Heart right ventricle (tissue), 16 donors: ENCODE results near the gene CLTCL1. TPM values are rescaled to one million over a fixed set of nuclear protein-coding genes. Genes with fewer than 3 reads are reported as not detected.
A peak's percentile ranks its signal among the peaks of the same experiment; 100 is the strongest.

ENCODE experiments used
- ATAC-seq, 8 donors: fragments of 200-7000 bp; cut with Tn5 transposase; one replicate each; pipeline ENCODE4 v1.9.1; 2020; ENCODE audit warnings: mild to moderate bottlenecking in 8 of 8, moderate library complexity in 8 of 8, moderate number of reproducible peaks in 1 of 8
- DNase-seq, 2 donors: peaks; one replicate each; pipeline ENCODE4 v3.0.0-alpha.2; 2020
- H3K27ac ChIP-seq, 10 donors: fragments of 200-600 bp; sonication (generic) in 2 of 10; one replicate each; pipeline versions ENCODE4 v1.5.0 to v1.8.0; 2020 to 2022; ENCODE audit warnings: mild to moderate bottlenecking in 3 of 10
- H3K27me3 ChIP-seq, 7 donors: fragments of 200-600 bp; one replicate each; pipeline ENCODE4 v1.8.0; 2021 to 2022; ENCODE audit warnings: mild to moderate bottlenecking in 2 of 7
- H3K36me3 ChIP-seq, 9 donors: fragments of 200-600 bp; sonication (generic) in 1 of 9; one replicate each; pipeline versions ENCODE4 v1.5.0 to v1.8.0; 2020 to 2022; ENCODE audit warnings: mild to moderate bottlenecking in 2 of 9
- H3K4me1 ChIP-seq, 9 donors: fragments of 200-600 bp; sonication (generic) in 1 of 9; one replicate each; pipeline versions ENCODE4 v1.5.0 to v1.8.0; 2020 to 2022; ENCODE audit warnings: mild to moderate bottlenecking in 4 of 9
- H3K4me3 ChIP-seq, 10 donors: fragments of 200-600 bp; sonication (generic) in 2 of 10; one replicate each; pipeline versions ENCODE4 v1.5.0 to v1.8.0; 2020 to 2022; ENCODE audit warnings: mild to moderate bottlenecking in 7 of 10, moderate library complexity in 2 of 10
- H3K9me3 ChIP-seq, 11 donors: fragments of 200-600 bp in 10 of 11; sonication (generic) in 2 of 11; one replicate each; pipeline versions ENCODE4 v1.5.0 to v1.8.0; 2013 to 2022; ENCODE audit warnings: mild to moderate bottlenecking in 2 of 11, control low read depth in 1 of 11, moderate library complexity in 1 of 11
- CTCF ChIP-seq, 9 donors: fragments of 200-600 bp; sonication (generic) in 2 of 9; IDR thresholded peaks; one replicate each; pipeline versions ENCODE4 v1.5.0 to v1.8.0; 2021 to 2022; ENCODE audit warnings: antibody characterized with exemption in 9 of 9, mild to moderate bottlenecking in 5 of 9, moderate library complexity in 1 of 9
- WGBS, 2 donors: extraction: QIAGEN DNeasy Blood & Tissue Kit; methylation state at CpG; one replicate each; pipeline ENCODE4 v1.1.7; 2013; ENCODE audit warnings: inconsistent platforms in 1 of 2; 5-methylcytosine and 5-hydroxymethylcytosine counted together
- intact Hi-C, 10 donors: fragments of 100-400 bp; cut with DNase I; formaldehyde crosslinking; loops; one replicate each; pipeline versions ENCODE4 v1.11.1 to v1.14.2; 2022
- polyA plus RNA-seq, 2 donors: library from polyadenylated mRNA; stranded (reverse); fragments of 200-250 nt; gene quantifications; one replicate each; pipeline ENCODE4 v1.2.3, GENCODE V29; 2013
- total RNA-seq, 10 donors: library from RNA; stranded (reverse); fragmentation: NEBNext Ultra II Directional in 3 of 10; extraction: Animal tissue kit (Norgen Biotek cat#: 25700) in 3 of 10; gene quantifications; one replicate each; pipeline versions ENCODE4 v1.2.1 to v1.2.4, GENCODE V29; 2021 to 2023
- donor health status: Arrhythmogenic right ventricular cardiomyopathy.
- donor health status: ischemic (EF 13 %, LVEDD 7.1; RV severe dilation, severe dysfunction).
- donor health status: healthy with polysubstance abuse.
- donor health status: DM: no; HTN: yes; CAD: no.
- donor health status: DM: no; HTN: no; CAD: no.
- donor health status: ischemic (EF 25% LVEDD 6.9; RV normal size, moderate dysfunction).
- donor health status: ischemic (EF 25% LVEDD 5.7; RV mildly dilated, moderate dysfunction).
- donor health status: healthy.
- donor health status: DM: yes; HTN: yes; CAD: no.
- donor health status: Ischemic cardiomyopathy.
- donor health status: ischemic (EF 35%, LVEDD 5.7; RV mildly dilated, moderate dysfunction).
- donor health status: nonischemic (EF 11% LVEDD 7.7; RV severe dilation, severe dysfunction).
- donor health status: DM: yes; HTN: yes; CAD: no.
- donor health status: PGD.
- donor health status: ischemic (EF 29% LVEDD 5.4; RV normal size, mild dysfunction).
- donor health status: nonischemic (EF 23%, LVEDD 6.1; RV moderate dilation, normal function).

The CLTCL1 gene
- total and polyA plus RNA-seq, 12 donors: 5.4 to 21.9 (median 13.1) TPM

- Histone ChIP-seq H3K9me3 (no peaks in the 10 kb centered on the region), H3K4me1 (peaks cover 30 to 82% (median 74%) of the 10 kb centered on the region in 9 donors), H3K4me3 (peak overlapping the region in 1 of 10 donors; percentile 100), H3K27ac (peak overlapping the region in 4 of 10 donors; percentile 3 to 68 (median 60)), H3K27me3 (peaks cover 10 to 23% (median 15%) of the 10 kb centered on the region in 7 donors), H3K36me3 (no peaks in the 10 kb centered on the region)
- no peak for ATAC-seq
- intact Hi-C loops: no loop called here
- TF ChIP-seq CTCF (IDR thresholded peaks at IDR 0.05): no peak
- WGBS, 2 donors: 63 to 66% methylated on average over 19 of the region's 19 CpGs
- DNase-seq: no peak
Observed at GRCh38 chr22:19173047-19174035, 118.2 kb downstream of the CLTCL1 start.

- peaks cover 29 to 76% (median 69%) of the 10 kb centered on the region in 9 donors for H3K4me1 ChIP-seq
Observed at GRCh38 chr22:19172213-19173046, 119.1 kb downstream of the CLTCL1 start.

GRCh38 chr22:19169947-19170318 lies 121.6 kb downstream of the CLTCL1 start:
- DNase-seq (no peak), ATAC-seq (no peak)
- H3K27me3 ChIP-seq: peaks cover 24 to 51% (median 40%) of the 10 kb centered on the region in 7 donors
- intact Hi-C loops: no loop called here
- no peaks in the 10 kb centered on the region for H3K9me3 ChIP-seq
- 45 to 52% methylated on average over 7 of the region's 7 CpGs for WGBS, 2 donors
- H3K27ac ChIP-seq: no peak overlapping the region
- H3K4me3 ChIP-seq: peak overlapping the region in 8 of 10 donors; percentile 16 to 47 (median 32)
- TF ChIP-seq CTCF (IDR thresholded peaks at IDR 0.05): no peak
- no peaks in the 10 kb centered on the region for H3K36me3 ChIP-seq
- peaks cover 20 to 55% (median 50%) of the 10 kb centered on the region in 9 donors for H3K4me1 ChIP-seq

More at GRCh38 chr22:19172213-19173046, 119.1 kb downstream of the CLTCL1 start:
- no peak for TF ChIP-seq CTCF (IDR thresholded peaks at IDR 0.05)
- H3K9me3 ChIP-seq: no peaks in the 10 kb centered on the region
- peaks cover 18 to 33% (median 25%) of the 10 kb centered on the region in 7 donors for H3K27me3 ChIP-seq
- H3K27ac ChIP-seq: peak overlapping the region; percentile 49 to 95 (median 90)
- intact Hi-C loops: no loop called here
- WGBS, 2 donors: 42 to 44% methylated on average over 13 of the region's 13 CpGs
- H3K4me3 ChIP-seq: peak overlapping the region; percentile 66 to 100 (median 96)
- ATAC-seq: no peak
- no peaks in the 10 kb centered on the region for H3K36me3 ChIP-seq
- DNase-seq: no peak
